K562 (cell line): ENCODE measurements around the gene CRYM. TPM values are rescaled to one million over a fixed set of nuclear protein-coding genes. Genes with fewer than 3 reads are reported as not detected.

Experiments
- ESRRA ChIP-seq: fragments of 450-650 bp; IDR thresholded peaks from 2 replicates; pipeline ENCODE4 v1.6.1; 2014; ENCODE audit warnings: low read depth, mild to moderate bottlenecking, moderate library complexity, borderline replicate concordance
- SOX6 ChIP-seq: fragments of 450-650 bp; IDR thresholded peaks from 2 replicates; pipeline ENCODE4 v1.6.1; 2014; ENCODE audit warnings: mild to moderate bottlenecking
- ZNF184 ChIP-seq: sonication (generic); formaldehyde crosslinking; IDR thresholded peaks from 2 replicates; pipeline ENCODE4 v1.5.0; 2020; ENCODE audit warnings: missing genetic modification reagents
- ZNF778 ChIP-seq: fragments of 450-650 bp; formaldehyde crosslinking; IDR thresholded peaks from 2 replicates; pipeline ENCODE4 v1.4.0; 2020; ENCODE audit warnings: mild to moderate bottlenecking, moderate library complexity
- polyA plus RNA-seq, 8 experiments: library from polyadenylated mRNA; depleted of rRNA in 4 of 8; stranded (reverse) in 5 of 8; unstranded in 3 of 8; fragments of >200 nt; fragmentation: Nextera tagmentation in 2 of 8; fragmentation: Illumina TruSeq in 1 of 8; extraction: Ambion mirVana in 2 of 8; extraction: Trizol in 1 of 8; gene quantifications; 2 replicates each; pipeline versions ENCODE4 v1.2.1 to v1.2.3, GENCODE V29; 2011 to 2014; ENCODE audit warnings: inconsistent platforms in 1 of 8, missing spikeins in 1 of 8
- total RNA-seq, 7 experiments: library from RNA; depleted of rRNA in 6 of 7; stranded (reverse); fragments of >200 nt in 6 of 7; fragmentation: Illumina TruSeq in 2 of 7; extraction: Trizol in 2 of 7; gene quantifications; 2 replicates each; pipeline versions ENCODE4 v1.2.1 to v1.2.3, GENCODE V29; 2011 to 2021; ENCODE audit warnings: low replicate concordance in 1 of 7
- TF ChIP-seq, protein P1 (sequence below): fragments of 450-650 bp; IDR thresholded peaks from 2 replicates; pipeline ENCODE4 v1.6.1; 2016; ENCODE audit warnings: mild to moderate bottlenecking, moderate library complexity
- TF ChIP-seq, protein P2 (sequence below): fragments of 250-450 bp; sonication (Bioruptor Pico); IDR thresholded peaks from 2 replicates; pipeline ENCODE4 v1.4.0; 2020; ENCODE audit warnings: mild to moderate bottlenecking, moderate library complexity
- TF ChIP-seq, protein P3 (sequence below): fragments of 150-350 bp; IDR thresholded peaks from 2 replicates; pipeline ENCODE4 v1.6.1; 2014; ENCODE audit warnings: low read depth, mild to moderate bottlenecking, low read length, borderline replicate concordance
- TF ChIP-seq, protein P4 (sequence below), 2 experiments: IDR thresholded peaks; 2 replicates each; pipeline ENCODE4 v1.6.1; 2011; ENCODE audit warnings: borderline replicate concordance in 1 of 2, control low read depth in 1 of 2, low read depth in 1 of 2, low read length in 1 of 2, mild to moderate bottlenecking in 1 of 2, mixed read lengths in 1 of 2, moderate library complexity in 1 of 2; ENCODE audit not compliant: insufficient read depth in 1 of 2, insufficient read length in 1 of 2, poor library complexity in 1 of 2, severe bottlenecking in 1 of 2; ENCODE audit errors: extremely low read depth in 1 of 2

CRYM gene
- total and polyA plus RNA-seq, 9 of the 15 experiments (the other 6 are each of a cell fraction or from before 2014, with no cell fraction given), result 0.08 to 0.98 (median 0.47) TPM

DNA sequence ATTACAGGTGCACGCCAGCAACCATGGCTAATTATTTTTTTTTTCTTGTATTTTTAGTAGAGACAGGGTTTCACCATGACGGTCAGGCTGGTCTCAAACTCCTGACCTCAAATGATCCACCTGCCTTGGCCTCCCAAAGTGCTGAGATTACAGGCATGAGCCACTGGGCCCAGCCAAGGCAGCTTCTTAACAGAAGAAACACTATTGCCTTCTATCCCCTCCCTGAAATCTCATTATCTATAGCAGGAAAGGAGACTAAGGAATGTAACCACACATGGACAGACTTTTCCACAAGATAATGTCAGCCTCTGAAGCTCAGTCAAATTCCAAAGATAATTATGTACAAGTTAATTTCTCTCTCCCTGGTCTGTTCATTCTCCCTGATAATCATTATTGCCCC, 61.0 kb downstream of the CRYM start (continued):
- no peak for TF ChIP-seq ZNF184
- TF ChIP-seq SOX6, result peak; percentile 45; the same call in 1 of the 2 replicates
- TF ChIP-seq, protein P1, sequence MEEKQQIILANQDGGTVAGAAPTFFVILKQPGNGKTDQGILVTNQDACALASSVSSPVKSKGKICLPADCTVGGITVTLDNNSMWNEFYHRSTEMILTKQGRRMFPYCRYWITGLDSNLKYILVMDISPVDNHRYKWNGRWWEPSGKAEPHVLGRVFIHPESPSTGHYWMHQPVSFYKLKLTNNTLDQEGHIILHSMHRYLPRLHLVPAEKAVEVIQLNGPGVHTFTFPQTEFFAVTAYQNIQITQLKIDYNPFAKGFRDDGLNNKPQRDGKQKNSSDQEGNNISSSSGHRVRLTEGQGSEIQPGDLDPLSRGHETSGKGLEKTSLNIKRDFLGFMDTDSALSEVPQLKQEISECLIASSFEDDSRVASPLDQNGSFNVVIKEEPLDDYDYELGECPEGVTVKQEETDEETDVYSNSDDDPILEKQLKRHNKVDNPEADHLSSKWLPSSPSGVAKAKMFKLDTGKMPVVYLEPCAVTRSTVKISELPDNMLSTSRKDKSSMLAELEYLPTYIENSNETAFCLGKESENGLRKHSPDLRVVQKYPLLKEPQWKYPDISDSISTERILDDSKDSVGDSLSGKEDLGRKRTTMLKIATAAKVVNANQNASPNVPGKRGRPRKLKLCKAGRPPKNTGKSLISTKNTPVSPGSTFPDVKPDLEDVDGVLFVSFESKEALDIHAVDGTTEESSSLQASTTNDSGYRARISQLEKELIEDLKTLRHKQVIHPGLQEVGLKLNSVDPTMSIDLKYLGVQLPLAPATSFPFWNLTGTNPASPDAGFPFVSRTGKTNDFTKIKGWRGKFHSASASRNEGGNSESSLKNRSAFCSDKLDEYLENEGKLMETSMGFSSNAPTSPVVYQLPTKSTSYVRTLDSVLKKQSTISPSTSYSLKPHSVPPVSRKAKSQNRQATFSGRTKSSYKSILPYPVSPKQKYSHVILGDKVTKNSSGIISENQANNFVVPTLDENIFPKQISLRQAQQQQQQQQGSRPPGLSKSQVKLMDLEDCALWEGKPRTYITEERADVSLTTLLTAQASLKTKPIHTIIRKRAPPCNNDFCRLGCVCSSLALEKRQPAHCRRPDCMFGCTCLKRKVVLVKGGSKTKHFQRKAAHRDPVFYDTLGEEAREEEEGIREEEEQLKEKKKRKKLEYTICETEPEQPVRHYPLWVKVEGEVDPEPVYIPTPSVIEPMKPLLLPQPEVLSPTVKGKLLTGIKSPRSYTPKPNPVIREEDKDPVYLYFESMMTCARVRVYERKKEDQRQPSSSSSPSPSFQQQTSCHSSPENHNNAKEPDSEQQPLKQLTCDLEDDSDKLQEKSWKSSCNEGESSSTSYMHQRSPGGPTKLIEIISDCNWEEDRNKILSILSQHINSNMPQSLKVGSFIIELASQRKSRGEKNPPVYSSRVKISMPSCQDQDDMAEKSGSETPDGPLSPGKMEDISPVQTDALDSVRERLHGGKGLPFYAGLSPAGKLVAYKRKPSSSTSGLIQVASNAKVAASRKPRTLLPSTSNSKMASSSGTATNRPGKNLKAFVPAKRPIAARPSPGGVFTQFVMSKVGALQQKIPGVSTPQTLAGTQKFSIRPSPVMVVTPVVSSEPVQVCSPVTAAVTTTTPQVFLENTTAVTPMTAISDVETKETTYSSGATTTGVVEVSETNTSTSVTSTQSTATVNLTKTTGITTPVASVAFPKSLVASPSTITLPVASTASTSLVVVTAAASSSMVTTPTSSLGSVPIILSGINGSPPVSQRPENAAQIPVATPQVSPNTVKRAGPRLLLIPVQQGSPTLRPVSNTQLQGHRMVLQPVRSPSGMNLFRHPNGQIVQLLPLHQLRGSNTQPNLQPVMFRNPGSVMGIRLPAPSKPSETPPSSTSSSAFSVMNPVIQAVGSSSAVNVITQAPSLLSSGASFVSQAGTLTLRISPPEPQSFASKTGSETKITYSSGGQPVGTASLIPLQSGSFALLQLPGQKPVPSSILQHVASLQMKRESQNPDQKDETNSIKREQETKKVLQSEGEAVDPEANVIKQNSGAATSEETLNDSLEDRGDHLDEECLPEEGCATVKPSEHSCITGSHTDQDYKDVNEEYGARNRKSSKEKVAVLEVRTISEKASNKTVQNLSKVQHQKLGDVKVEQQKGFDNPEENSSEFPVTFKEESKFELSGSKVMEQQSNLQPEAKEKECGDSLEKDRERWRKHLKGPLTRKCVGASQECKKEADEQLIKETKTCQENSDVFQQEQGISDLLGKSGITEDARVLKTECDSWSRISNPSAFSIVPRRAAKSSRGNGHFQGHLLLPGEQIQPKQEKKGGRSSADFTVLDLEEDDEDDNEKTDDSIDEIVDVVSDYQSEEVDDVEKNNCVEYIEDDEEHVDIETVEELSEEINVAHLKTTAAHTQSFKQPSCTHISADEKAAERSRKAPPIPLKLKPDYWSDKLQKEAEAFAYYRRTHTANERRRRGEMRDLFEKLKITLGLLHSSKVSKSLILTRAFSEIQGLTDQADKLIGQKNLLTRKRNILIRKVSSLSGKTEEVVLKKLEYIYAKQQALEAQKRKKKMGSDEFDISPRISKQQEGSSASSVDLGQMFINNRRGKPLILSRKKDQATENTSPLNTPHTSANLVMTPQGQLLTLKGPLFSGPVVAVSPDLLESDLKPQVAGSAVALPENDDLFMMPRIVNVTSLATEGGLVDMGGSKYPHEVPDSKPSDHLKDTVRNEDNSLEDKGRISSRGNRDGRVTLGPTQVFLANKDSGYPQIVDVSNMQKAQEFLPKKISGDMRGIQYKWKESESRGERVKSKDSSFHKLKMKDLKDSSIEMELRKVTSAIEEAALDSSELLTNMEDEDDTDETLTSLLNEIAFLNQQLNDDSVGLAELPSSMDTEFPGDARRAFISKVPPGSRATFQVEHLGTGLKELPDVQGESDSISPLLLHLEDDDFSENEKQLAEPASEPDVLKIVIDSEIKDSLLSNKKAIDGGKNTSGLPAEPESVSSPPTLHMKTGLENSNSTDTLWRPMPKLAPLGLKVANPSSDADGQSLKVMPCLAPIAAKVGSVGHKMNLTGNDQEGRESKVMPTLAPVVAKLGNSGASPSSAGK, result peak; percentile 14; the same call in 1 of the 2 replicates
- TF ChIP-seq, protein P2, sequence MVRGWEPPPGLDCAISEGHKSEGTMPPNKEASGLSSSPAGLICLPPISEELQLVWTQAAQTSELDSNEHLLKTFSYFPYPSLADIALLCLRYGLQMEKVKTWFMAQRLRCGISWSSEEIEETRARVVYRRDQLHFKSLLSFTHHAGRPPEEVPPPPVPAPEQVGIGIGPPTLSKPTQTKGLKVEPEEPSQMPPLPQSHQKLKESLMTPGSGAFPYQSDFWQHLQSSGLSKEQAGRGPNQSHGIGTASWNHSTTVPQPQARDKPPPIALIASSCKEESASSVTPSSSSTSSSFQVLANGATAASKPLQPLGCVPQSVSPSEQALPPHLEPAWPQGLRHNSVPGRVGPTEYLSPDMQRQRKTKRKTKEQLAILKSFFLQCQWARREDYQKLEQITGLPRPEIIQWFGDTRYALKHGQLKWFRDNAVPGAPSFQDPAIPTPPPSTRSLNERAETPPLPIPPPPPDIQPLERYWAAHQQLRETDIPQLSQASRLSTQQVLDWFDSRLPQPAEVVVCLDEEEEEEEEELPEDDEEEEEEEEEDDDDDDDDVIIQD (CRISPR knock-in tag), result no peak
- TF ChIP-seq ZNF778 (CRISPR knock-in tag), result no peak
- peak; percentile 30; the same call in 1 of the 2 replicates for TF ChIP-seq ESRRA
- TF ChIP-seq, protein P3, sequence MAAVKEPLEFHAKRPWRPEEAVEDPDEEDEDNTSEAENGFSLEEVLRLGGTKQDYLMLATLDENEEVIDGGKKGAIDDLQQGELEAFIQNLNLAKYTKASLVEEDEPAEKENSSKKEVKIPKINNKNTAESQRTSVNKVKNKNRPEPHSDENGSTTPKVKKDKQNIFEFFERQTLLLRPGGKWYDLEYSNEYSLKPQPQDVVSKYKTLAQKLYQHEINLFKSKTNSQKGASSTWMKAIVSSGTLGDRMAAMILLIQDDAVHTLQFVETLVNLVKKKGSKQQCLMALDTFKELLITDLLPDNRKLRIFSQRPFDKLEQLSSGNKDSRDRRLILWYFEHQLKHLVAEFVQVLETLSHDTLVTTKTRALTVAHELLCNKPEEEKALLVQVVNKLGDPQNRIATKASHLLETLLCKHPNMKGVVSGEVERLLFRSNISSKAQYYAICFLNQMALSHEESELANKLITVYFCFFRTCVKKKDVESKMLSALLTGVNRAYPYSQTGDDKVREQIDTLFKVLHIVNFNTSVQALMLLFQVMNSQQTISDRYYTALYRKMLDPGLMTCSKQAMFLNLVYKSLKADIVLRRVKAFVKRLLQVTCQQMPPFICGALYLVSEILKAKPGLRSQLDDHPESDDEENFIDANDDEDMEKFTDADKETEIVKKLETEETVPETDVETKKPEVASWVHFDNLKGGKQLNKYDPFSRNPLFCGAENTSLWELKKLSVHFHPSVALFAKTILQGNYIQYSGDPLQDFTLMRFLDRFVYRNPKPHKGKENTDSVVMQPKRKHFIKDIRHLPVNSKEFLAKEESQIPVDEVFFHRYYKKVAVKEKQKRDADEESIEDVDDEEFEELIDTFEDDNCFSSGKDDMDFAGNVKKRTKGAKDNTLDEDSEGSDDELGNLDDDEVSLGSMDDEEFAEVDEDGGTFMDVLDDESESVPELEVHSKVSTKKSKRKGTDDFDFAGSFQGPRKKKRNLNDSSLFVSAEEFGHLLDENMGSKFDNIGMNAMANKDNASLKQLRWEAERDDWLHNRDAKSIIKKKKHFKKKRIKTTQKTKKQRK, result no peak
- TF ChIP-seq, protein P4, sequence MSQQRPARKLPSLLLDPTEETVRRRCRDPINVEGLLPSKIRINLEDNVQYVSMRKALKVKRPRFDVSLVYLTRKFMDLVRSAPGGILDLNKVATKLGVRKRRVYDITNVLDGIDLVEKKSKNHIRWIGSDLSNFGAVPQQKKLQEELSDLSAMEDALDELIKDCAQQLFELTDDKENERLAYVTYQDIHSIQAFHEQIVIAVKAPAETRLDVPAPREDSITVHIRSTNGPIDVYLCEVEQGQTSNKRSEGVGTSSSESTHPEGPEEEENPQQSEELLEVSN (IDR thresholded peaks at IDR 0.05; ENCODE audit: borderline replicate concordance in 1 of 2, extremely low read depth in 1 of 2, insufficient read depth in 1 of 2, insufficient read length in 1 of 2, low read depth in 1 of 2, low read length in 1 of 2, poor library complexity in 1 of 2, severe bottlenecking in 1 of 2), result no peak
